ENCODE results near the gene ZNF789.

GRCh38 chr7:99521399-99521798 is 48.7 kb downstream of the ZNF789 start:
- TF ChIP-seq, protein P1, sequence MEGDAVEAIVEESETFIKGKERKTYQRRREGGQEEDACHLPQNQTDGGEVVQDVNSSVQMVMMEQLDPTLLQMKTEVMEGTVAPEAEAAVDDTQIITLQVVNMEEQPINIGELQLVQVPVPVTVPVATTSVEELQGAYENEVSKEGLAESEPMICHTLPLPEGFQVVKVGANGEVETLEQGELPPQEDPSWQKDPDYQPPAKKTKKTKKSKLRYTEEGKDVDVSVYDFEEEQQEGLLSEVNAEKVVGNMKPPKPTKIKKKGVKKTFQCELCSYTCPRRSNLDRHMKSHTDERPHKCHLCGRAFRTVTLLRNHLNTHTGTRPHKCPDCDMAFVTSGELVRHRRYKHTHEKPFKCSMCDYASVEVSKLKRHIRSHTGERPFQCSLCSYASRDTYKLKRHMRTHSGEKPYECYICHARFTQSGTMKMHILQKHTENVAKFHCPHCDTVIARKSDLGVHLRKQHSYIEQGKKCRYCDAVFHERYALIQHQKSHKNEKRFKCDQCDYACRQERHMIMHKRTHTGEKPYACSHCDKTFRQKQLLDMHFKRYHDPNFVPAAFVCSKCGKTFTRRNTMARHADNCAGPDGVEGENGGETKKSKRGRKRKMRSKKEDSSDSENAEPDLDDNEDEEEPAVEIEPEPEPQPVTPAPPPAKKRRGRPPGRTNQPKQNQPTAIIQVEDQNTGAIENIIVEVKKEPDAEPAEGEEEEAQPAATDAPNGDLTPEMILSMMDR (IDR thresholded peaks at IDR 0.05) = no peak
- no peak for TF ChIP-seq EZH2 (IDR thresholded peaks at IDR 0.05)

Measured in neural progenitor cell (in vitro differentiated cells).